HEK293T (cell line): ENCODE data around the gene BCL6B.

ENCODE experiments used
- CTCF ChIA-PET: fragments of 350-600 bp; formaldehyde crosslinking; extraction: SDS; loops from one replicate; lab custom pipeline; 2021; ENCODE audit warnings: antibody characterized with exemption, inconsistent platforms; lab: Yijun Ruan, JAX
- POLR2A ChIA-PET: fragments of 350-600 bp; formaldehyde crosslinking; extraction: SDS; loops from one replicate; lab custom pipeline; 2020; ENCODE audit warnings: antibody characterized with exemption, inconsistent platforms; lab: Yijun Ruan, JAX
- DNase-seq: peaks from one replicate; pipeline ENCODE4 v3.0.0; 2012; ENCODE audit warnings: mixed read lengths; ENCODE audit errors: extremely low spot score
- ARNT ChIP-seq: fragments of 450-650 bp; IDR thresholded peaks from 2 replicates; pipeline ENCODE4 v1.6.1; 2017; ENCODE audit warnings: mild to moderate bottlenecking
- BHLHE40 ChIP-seq: fragments of 450-650 bp; IDR thresholded peaks from 2 replicates; pipeline ENCODE4 v1.6.1; 2016; ENCODE audit warnings: mild to moderate bottlenecking, moderate library complexity, borderline replicate concordance
- CTBP1 ChIP-seq: fragments of 450-650 bp; IDR thresholded peaks from 2 replicates; pipeline ENCODE4 v1.6.1; 2016; ENCODE audit warnings: borderline replicate concordance
- ELF4 ChIP-seq: fragments of 450-650 bp; IDR thresholded peaks from 2 replicates; pipeline ENCODE4 v1.6.1; 2017; ENCODE audit warnings: antibody characterized with exemption
- FOXA1 ChIP-seq: fragments of 450-650 bp; IDR thresholded peaks from 2 replicates; pipeline ENCODE4 v1.6.1; 2016; ENCODE audit warnings: mild to moderate bottlenecking
- FOXM1 ChIP-seq: fragments of 450-650 bp; IDR thresholded peaks from 2 replicates; pipeline ENCODE4 v1.6.1; 2017; ENCODE audit warnings: mild to moderate bottlenecking, borderline replicate concordance
- HDGF ChIP-seq: fragments of 450-650 bp; IDR thresholded peaks from 2 replicates; pipeline ENCODE4 v1.6.1; 2017; ENCODE audit warnings: antibody characterized with exemption, borderline replicate concordance
- LEF1 ChIP-seq: fragments of 450-650 bp; IDR thresholded peaks from 2 replicates; pipeline ENCODE4 v1.6.1; 2017; ENCODE audit warnings: mild to moderate bottlenecking, borderline replicate concordance
- NFRKB ChIP-seq: fragments of 450-650 bp; IDR thresholded peaks from 2 replicates; pipeline ENCODE4 v1.6.1; 2016; ENCODE audit warnings: mild to moderate bottlenecking, moderate library complexity
- PKNOX1 ChIP-seq: fragments of 450-650 bp; IDR thresholded peaks from 2 replicates; pipeline ENCODE4 v1.6.1; 2016
- SP1 ChIP-seq: fragments of 450-650 bp; IDR thresholded peaks from 2 replicates; pipeline ENCODE4 v1.6.1; 2017
- SUZ12 ChIP-seq: fragments of 450-650 bp; IDR thresholded peaks from 2 replicates; pipeline ENCODE4 v1.6.1; 2016; ENCODE audit warnings: mild to moderate bottlenecking
- ZNF384 ChIP-seq: fragments of 450-650 bp; IDR thresholded peaks from 2 replicates; pipeline ENCODE4 v1.6.1; 2016

The BCL6B gene

DNA sequence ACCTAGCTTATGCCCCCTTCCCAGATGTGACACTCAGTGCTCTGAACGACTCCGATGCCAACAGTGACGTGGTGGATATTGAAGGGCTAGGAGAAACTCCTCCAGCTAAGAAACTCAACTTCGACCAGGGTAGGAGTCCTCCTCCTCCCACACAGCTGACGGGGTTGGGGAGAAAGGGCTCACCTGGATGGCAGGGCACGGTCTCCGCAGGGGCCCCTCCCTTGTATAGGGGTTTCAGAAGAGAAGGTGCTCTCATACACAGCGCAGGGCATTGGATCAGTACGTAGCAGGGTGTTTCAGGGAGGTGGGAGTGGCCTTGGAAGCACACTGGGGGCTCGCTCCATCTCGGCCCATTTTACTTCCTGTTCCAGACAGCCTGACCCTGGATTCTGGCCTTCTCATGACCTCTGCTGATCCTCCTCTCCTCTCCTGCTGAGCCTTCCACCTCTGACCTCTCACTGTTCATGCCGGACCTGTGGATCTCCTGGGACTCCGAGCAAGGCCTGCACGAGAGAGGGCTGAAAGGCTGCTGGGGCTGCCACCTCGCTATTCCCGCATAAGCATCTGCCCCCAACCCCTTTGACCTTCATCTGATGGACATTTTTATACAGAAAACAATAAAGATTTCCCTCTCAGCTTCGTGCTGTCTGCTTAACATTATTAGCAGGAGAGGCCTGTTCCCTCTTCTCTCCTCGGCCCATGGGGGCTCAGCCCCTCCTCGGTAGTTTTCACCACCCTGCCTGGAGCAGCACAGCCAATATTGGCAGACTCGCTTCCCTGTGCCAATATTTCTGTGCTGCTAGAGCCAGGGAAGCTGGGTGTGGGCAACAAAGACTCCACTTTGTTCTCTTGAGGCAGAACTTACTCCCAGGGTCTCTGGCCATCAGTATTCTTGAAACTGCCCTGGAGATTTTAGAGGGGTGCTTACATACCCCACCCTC lies 5.7 kb upstream of the BCL6B start:
- DNase-seq = no peak
- CTCF ChIA-PET = interaction anchor here (1.0 kb wide), 1 partner anchor 103 kb away, joined by 3 read pairs; no protein-coding TSS in a partner anchor
- no peak for TF ChIP-seq SP1
- POLR2A ChIA-PET = interaction anchor here (1.4 kb wide), 1 partner anchor 18 kb away, joined by 7 read pairs; the partner anchor contains the start of gene SLC16A13

- ChIA-PET CTCF (interaction anchor here (1.0 kb wide), 1 partner anchor 103 kb away, joined by 3 read pairs; no protein-coding TSS in a partner anchor), POLR2A (interaction anchor here (1.2 kb wide), 1 partner anchor 18 kb away, joined by 3 read pairs; the partner anchor contains the start of gene SLC16A13)
- DNase-seq = no peak
- TF ChIP-seq BHLHE40 = no peak
- no peak for TF ChIP-seq NFRKB
- TF ChIP-seq ARNT = no peak
- no peak for TF ChIP-seq SUZ12
- TF ChIP-seq FOXM1 = no peak
- TF ChIP-seq FOXA1 = no peak
- no peak for TF ChIP-seq LEF1
- no peak for TF ChIP-seq SP1
- TF ChIP-seq HDGF = no peak
- TF ChIP-seq CTBP1 = no peak
- no peak for TF ChIP-seq ELF4
Measured at GRCh38 chr17:7017827-7018200, 5.0 kb upstream of the BCL6B start.

- CTCF ChIA-PET = no interaction called here
- POLR2A ChIA-PET = interaction anchor here (1.2 kb wide), 1 partner anchor 17 kb away, joined by 3 read pairs; the partner anchor contains the start of gene SLC16A13
- DNase-seq = no peak
- no peak for TF ChIP-seq LEF1
- TF ChIP-seq SP1 = no peak
Measured at GRCh38 chr17:7018331-7018964, 4.4 kb upstream of the BCL6B start.

- CTCF ChIA-PET = interaction anchor here (1.0 kb wide), 1 partner anchor 26 kb away, joined by 4 read pairs; no protein-coding TSS in a partner anchor
- no peak for DNase-seq
- POLR2A ChIA-PET = interaction anchor here (3.4 kb wide), 1 partner anchor 16 kb away, joined by 19 read pairs; the partner anchor contains the start of gene SLC16A13
- no peak for TF ChIP-seq HDGF
- TF ChIP-seq PKNOX1 = no peak
Measured at GRCh38 chr17:7019367-7019766, 3.5 kb upstream of the BCL6B start.

GRCh38 chr17:7019839-7020519 lies 2.9 kb upstream of the BCL6B start:
- TF ChIP-seq ZNF384 = peak; percentile 68; the same call in 1 of the 2 replicates
- TF ChIP-seq PKNOX1 = no peak
- peak; percentile 74 for DNase-seq
- CTCF ChIA-PET = interaction anchor here (1.0 to 1.8 kb wide), 3 partner anchors 18 to 109 kb away, joined by 4 to 7 read pairs (median 4); no protein-coding TSS in a partner anchor
- POLR2A ChIA-PET = interaction anchor here (1.0 to 3.4 kb wide), 2 partner anchors 16 to 106 kb away, joined by 4 to 19 read pairs; partner anchors contain the start of gene SLC16A13

DNA sequence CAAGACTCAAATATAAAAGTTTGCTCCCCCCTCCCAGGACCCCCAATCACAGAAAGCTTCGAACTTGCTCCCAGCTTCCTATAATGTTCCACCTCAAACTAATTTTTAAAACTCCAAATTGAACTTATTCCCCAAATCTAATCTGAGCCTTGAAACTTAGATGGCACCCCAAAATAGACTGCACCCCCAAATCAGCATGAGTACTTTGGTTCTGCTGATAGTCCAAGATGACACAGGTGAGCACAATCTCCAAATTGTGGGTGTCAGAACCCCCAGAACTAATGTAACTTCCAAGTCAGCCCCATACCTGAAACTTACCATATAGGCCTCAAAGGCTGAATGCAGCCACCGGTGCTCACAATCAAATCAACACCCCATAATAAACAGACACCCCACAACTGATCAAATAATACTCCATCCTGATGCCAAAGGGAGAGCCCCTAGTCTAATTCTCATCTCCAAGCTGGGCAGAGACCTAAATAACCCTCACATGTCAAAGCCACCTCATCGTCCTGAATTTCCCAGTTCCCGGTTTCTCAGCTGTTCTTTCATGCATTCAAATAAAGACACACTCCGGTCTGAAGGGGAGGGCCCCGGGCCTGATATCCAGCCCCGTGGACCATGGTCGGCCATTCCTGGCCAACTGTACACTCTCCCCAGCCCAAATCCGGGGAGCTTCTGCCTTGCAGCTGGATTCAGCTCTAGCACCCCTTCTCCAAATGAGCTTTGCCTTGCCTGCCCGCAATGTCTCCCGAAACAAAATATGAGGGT lies 1.8 kb upstream of the BCL6B start:
- POLR2A ChIA-PET = interaction anchor here (0.8 to 3.4 kb wide), 7 partner anchors 8 to 414 kb away, joined by 3 to 19 read pairs (median 4); partner anchors contain the start of genes RNASEK, SLC16A13 and TMEM102
- TF ChIP-seq PKNOX1 = no peak
- no peak for DNase-seq
- CTCF ChIA-PET = interaction anchor here (0.6 to 1.8 kb wide), 7 partner anchors 12 to 168 kb away, joined by 3 to 10 read pairs (median 4); partner anchors contain the start of gene SLC16A13
